ENCODE measurements around the gene CENPT. TPM values are rescaled to one million over a fixed set of nuclear protein-coding genes. Genes with fewer than 3 reads are reported as not detected.

Gene CENPT
- total and polyA plus RNA-seq, 2 donors (not counting 1 experiment from before 2014, with no cell fraction given) = 23.1 to 30.2 TPM

DNA sequence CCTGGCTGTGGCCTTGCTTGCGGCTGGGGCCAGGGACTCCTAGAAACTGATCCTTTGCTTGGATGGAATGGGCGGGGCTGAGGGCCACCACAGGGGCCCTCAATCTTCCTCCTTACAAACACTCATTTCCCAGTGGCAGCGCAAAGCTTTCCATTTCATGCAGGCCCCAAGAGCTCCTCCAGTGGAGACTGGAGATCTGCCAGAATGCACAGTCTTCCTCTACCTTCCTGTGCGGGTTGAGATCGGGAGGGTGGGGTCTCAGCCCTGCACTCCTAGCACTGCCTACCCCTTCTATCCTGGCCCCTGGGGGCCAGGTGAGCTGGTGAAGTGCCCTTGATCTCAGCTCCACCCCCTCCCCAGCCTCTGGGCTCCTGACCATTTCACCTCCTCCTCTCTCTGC is 38.9 kb upstream of the CENPT start:
- no peaks in the 10 kb centered on the region for H3K9me3 ChIP-seq (ENCODE audit: control insufficient read depth, insufficient read depth, low read depth, low read length)
- H3K27ac ChIP-seq (ENCODE audit: insufficient read depth, low read length) = no peak overlapping the region
- no peaks in the 10 kb centered on the region for H3K27me3 ChIP-seq (ENCODE audit: control insufficient read depth, insufficient read depth, low read length)
- no peak overlapping the region for H3K9ac ChIP-seq (ENCODE audit: insufficient read depth, low read length)
- peaks cover 4% of the 10 kb centered on the region for H4K20me1 ChIP-seq (ENCODE audit: control insufficient read depth, extremely low read depth, insufficient read depth, low read length)
- H3K4me2 ChIP-seq (ENCODE audit: extremely low read depth, insufficient read depth, low read length) = no peak overlapping the region
- no peak overlapping the region for H3K4me3 ChIP-seq (replicated peaks in 1 of 4; ENCODE audit: control extremely low read depth in 1 of 4, insufficient read depth in 1 of 4, low read depth in 3 of 4, low read length in 4 of 4)
- peaks cover 19% of the 10 kb centered on the region for H3K36me3 ChIP-seq (ENCODE audit: control insufficient read depth, insufficient read depth, low read length)
- H3K79me2 ChIP-seq (ENCODE audit: control insufficient read depth, insufficient read depth, low read length) = no peaks in the 10 kb centered on the region
- no peak for DNase-seq (ENCODE audit: low read depth in 2 of 2)
- TF ChIP-seq, protein P1, sequence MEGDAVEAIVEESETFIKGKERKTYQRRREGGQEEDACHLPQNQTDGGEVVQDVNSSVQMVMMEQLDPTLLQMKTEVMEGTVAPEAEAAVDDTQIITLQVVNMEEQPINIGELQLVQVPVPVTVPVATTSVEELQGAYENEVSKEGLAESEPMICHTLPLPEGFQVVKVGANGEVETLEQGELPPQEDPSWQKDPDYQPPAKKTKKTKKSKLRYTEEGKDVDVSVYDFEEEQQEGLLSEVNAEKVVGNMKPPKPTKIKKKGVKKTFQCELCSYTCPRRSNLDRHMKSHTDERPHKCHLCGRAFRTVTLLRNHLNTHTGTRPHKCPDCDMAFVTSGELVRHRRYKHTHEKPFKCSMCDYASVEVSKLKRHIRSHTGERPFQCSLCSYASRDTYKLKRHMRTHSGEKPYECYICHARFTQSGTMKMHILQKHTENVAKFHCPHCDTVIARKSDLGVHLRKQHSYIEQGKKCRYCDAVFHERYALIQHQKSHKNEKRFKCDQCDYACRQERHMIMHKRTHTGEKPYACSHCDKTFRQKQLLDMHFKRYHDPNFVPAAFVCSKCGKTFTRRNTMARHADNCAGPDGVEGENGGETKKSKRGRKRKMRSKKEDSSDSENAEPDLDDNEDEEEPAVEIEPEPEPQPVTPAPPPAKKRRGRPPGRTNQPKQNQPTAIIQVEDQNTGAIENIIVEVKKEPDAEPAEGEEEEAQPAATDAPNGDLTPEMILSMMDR (conservative IDR thresholded peaks at IDR 0.05 in 1 of 2, IDR thresholded peaks at IDR 0.05 in 1 of 2; ENCODE audit: low read depth in 1 of 2, low read length in 2 of 2) = no peak
- no peak for TF ChIP-seq EZH2 (IDR thresholded peaks at IDR 0.05; ENCODE audit: low read length, missing control alignments)
- H2AFZ ChIP-seq (ENCODE audit: low read length) = no peak overlapping the region
- H3K4me1 ChIP-seq (ENCODE audit: control insufficient read depth, extremely low read depth, insufficient read depth, low read length) = peaks cover 6% of the 10 kb centered on the region

DNA sequence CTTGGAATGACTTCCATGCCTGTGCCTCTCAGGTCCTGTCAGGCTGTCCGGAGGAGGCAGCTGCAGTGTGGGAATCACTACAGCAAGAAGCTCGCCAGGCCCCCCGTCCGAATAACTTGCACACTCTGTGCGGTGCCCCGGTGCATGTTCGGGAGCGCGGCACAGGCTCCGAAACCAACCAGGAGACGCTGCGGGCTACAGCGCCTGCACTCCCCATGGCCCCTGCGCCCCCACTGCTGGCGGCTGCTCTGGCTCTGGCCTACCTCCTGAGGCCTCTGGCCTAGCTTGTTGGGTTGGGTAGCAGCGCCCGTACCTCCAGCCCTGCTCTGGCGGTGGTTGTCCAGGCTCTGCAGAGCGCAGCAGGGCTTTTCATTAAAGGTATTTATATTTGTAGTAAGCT is 38.5 kb upstream of the CENPT start:
- H3K4me2 ChIP-seq (ENCODE audit: extremely low read depth, insufficient read depth, low read length) = no peak overlapping the region
- peaks cover 4% of the 10 kb centered on the region for H4K20me1 ChIP-seq (ENCODE audit: control insufficient read depth, extremely low read depth, insufficient read depth, low read length)
- TF ChIP-seq EZH2 (IDR thresholded peaks at IDR 0.05; ENCODE audit: low read length, missing control alignments) = no peak
- TF ChIP-seq, protein P1 (conservative IDR thresholded peaks at IDR 0.05 in 1 of 2, IDR thresholded peaks at IDR 0.05 in 1 of 2; ENCODE audit: low read depth in 1 of 2, low read length in 2 of 2) = no peak
- DNase-seq (ENCODE audit: low read depth in 2 of 2) = no peak
- peaks cover 6% of the 10 kb centered on the region for H3K4me1 ChIP-seq (ENCODE audit: control insufficient read depth, extremely low read depth, insufficient read depth, low read length)
- no peak overlapping the region for H3K27ac ChIP-seq (ENCODE audit: insufficient read depth, low read length)
- no peaks in the 10 kb centered on the region for H3K79me2 ChIP-seq (ENCODE audit: control insufficient read depth, insufficient read depth, low read length)
- H3K9ac ChIP-seq (ENCODE audit: insufficient read depth, low read length) = no peak overlapping the region
- H3K27me3 ChIP-seq (ENCODE audit: control insufficient read depth, insufficient read depth, low read length) = no peaks in the 10 kb centered on the region
- H3K4me3 ChIP-seq (replicated peaks in 1 of 4; ENCODE audit: control extremely low read depth in 1 of 4, insufficient read depth in 1 of 4, low read depth in 3 of 4, low read length in 4 of 4) = no peak overlapping the region
- H3K9me3 ChIP-seq (ENCODE audit: control insufficient read depth, insufficient read depth, low read depth, low read length) = no peaks in the 10 kb centered on the region
- no peak overlapping the region for H2AFZ ChIP-seq (ENCODE audit: low read length)
- H3K36me3 ChIP-seq (ENCODE audit: control insufficient read depth, insufficient read depth, low read length) = peaks cover 23% of the 10 kb centered on the region

DNA sequence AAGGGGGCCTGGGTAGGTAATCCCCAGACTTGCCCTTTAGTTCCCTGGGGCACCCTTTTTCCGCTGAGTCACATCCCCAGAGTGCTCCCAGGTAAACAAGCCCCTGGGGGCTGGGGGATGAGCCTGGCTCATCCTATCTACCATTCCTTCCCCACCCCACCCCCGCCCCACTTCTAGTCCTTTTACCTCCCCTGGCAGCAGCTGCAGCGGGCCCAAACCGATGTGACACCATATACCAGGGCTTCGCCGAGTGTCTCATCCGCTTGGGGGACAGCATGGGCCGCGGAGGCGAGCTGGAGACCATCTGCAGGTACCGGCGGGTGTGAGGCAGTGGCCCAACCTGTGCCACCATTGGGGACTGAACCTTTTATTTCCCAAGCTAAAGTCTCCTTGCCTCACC is 38.1 kb upstream of the CENPT start:
- H2AFZ ChIP-seq (ENCODE audit: low read length) = no peak overlapping the region
- H3K27ac ChIP-seq (ENCODE audit: insufficient read depth, low read length) = no peak overlapping the region
- peaks cover 4% of the 10 kb centered on the region for H4K20me1 ChIP-seq (ENCODE audit: control insufficient read depth, extremely low read depth, insufficient read depth, low read length)
- no peak for DNase-seq (ENCODE audit: low read depth in 2 of 2)
- no peak overlapping the region for H3K4me2 ChIP-seq (ENCODE audit: extremely low read depth, insufficient read depth, low read length)
- no peak overlapping the region for H3K4me3 ChIP-seq (replicated peaks in 1 of 4; ENCODE audit: control extremely low read depth in 1 of 4, insufficient read depth in 1 of 4, low read depth in 3 of 4, low read length in 4 of 4)
- TF ChIP-seq EZH2 (IDR thresholded peaks at IDR 0.05; ENCODE audit: low read length, missing control alignments) = no peak
- H3K79me2 ChIP-seq (ENCODE audit: control insufficient read depth, insufficient read depth, low read length) = no peaks in the 10 kb centered on the region
- peaks cover 6% of the 10 kb centered on the region for H3K4me1 ChIP-seq (ENCODE audit: control insufficient read depth, extremely low read depth, insufficient read depth, low read length)
- peaks cover 28% of the 10 kb centered on the region for H3K36me3 ChIP-seq (ENCODE audit: control insufficient read depth, insufficient read depth, low read length)
- H3K9ac ChIP-seq (ENCODE audit: insufficient read depth, low read length) = no peak overlapping the region
- no peaks in the 10 kb centered on the region for H3K9me3 ChIP-seq (ENCODE audit: control insufficient read depth, insufficient read depth, low read depth, low read length)
- no peaks in the 10 kb centered on the region for H3K27me3 ChIP-seq (ENCODE audit: control insufficient read depth, insufficient read depth, low read length)
